ENCODE results near the gene ATP4A.

- TF ChIP-seq CTCF (IDR thresholded peaks at IDR 0.05; ENCODE audit: poor library complexity, severe bottlenecking) (no peak), POLR2AphosphoS5 (IDR thresholded peaks at IDR 0.05) (no peak), TAF1 (IDR thresholded peaks at IDR 0.05; ENCODE audit: low read depth) (no peak), RAD21 (conservative IDR thresholded peaks at IDR 0.05) (no peak), EZH2 (IDR thresholded peaks at IDR 0.05; ENCODE audit: borderline replicate concordance, insufficient read depth, low read length, poor library complexity, severe bottlenecking) (no peak), EP300 (conservative IDR thresholded peaks at IDR 0.05; ENCODE audit: poor library complexity, severe bottlenecking) (no peak), REST (IDR thresholded peaks at IDR 0.05; ENCODE audit: borderline replicate concordance) (no peak)
Observed at GRCh38 chr19:35545855-35546381, 17.5 kb downstream of the ATP4A start.
